Nephron (organoid): ENCODE data around the gene PIGR.
A peak's percentile ranks its signal among the peaks of the same experiment; 100 is the strongest.

Source experiments
- H3K27ac Mint-ChIP-seq, 3 experiments: 2 replicates each; pipeline ENCODE4 v1.8.0; 2020; ENCODE audit warnings: mixed read lengths in 3 of 3, mild to moderate bottlenecking in 2 of 3, moderate library complexity in 1 of 3
- H3K27me3 Mint-ChIP-seq: 2 replicates; pipeline ENCODE4 v1.8.0; 2021; ENCODE audit warnings: low read depth, mild to moderate bottlenecking, moderate library complexity, mixed read lengths
- H3K36me3 Mint-ChIP-seq: 2 replicates; pipeline ENCODE4 v1.8.0; 2020; ENCODE audit warnings: low read depth, mixed read lengths
- H3K4me1 Mint-ChIP-seq: 2 replicates; pipeline ENCODE4 v1.8.0; 2020; ENCODE audit warnings: mixed read lengths
- H3K4me3 Mint-ChIP-seq, 3 experiments: 2 replicates each; pipeline ENCODE4 v1.8.0; 2020; ENCODE audit warnings: mild to moderate bottlenecking in 3 of 3, mixed read lengths in 3 of 3, moderate library complexity in 2 of 3
- H3K9me3 Mint-ChIP-seq: 2 replicates; pipeline ENCODE4 v1.8.0; 2020; ENCODE audit warnings: mixed read lengths
- TF ChIP-seq, protein P1 (sequence below), 3 experiments: fragments of 200-600 bp; sonication (generic); IDR thresholded peaks; one replicate each; pipeline ENCODE4 v1.5.0; 2021; ENCODE audit warnings: antibody characterized with exemption in 3 of 3; ENCODE audit not compliant: unreplicated experiment in 3 of 3

Gene PIGR, protein sequence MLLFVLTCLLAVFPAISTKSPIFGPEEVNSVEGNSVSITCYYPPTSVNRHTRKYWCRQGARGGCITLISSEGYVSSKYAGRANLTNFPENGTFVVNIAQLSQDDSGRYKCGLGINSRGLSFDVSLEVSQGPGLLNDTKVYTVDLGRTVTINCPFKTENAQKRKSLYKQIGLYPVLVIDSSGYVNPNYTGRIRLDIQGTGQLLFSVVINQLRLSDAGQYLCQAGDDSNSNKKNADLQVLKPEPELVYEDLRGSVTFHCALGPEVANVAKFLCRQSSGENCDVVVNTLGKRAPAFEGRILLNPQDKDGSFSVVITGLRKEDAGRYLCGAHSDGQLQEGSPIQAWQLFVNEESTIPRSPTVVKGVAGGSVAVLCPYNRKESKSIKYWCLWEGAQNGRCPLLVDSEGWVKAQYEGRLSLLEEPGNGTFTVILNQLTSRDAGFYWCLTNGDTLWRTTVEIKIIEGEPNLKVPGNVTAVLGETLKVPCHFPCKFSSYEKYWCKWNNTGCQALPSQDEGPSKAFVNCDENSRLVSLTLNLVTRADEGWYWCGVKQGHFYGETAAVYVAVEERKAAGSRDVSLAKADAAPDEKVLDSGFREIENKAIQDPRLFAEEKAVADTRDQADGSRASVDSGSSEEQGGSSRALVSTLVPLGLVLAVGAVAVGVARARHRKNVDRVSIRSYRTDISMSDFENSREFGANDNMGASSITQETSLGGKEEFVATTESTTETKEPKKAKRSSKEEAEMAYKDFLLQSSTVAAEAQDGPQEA

DNA sequence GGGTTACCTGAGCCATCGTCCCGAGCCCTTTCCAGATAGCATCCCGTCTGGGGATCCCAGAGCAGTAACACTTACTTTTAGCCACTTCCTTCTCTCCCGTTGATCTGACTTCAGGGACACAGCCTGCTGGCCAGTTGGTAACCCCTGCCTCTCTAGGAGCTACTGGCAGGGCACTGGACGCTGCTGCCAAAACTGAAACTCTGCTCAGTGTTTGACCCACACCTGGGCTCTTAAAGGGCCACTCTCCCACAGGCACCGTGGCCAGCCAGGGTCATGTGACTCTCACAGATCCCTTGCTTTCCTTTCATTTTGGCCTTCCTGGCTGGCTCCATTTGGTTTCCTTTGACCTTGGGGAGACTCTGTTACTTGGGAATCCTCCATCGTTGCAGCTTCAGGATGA lies at the start of gene PIGR:
PIGR (minus strand) TSS at position 206 of the 400 bp plus-strand sequence. CDS start 5,935 bp downstream, outside the sequence.
- TF ChIP-seq, protein P1, sequence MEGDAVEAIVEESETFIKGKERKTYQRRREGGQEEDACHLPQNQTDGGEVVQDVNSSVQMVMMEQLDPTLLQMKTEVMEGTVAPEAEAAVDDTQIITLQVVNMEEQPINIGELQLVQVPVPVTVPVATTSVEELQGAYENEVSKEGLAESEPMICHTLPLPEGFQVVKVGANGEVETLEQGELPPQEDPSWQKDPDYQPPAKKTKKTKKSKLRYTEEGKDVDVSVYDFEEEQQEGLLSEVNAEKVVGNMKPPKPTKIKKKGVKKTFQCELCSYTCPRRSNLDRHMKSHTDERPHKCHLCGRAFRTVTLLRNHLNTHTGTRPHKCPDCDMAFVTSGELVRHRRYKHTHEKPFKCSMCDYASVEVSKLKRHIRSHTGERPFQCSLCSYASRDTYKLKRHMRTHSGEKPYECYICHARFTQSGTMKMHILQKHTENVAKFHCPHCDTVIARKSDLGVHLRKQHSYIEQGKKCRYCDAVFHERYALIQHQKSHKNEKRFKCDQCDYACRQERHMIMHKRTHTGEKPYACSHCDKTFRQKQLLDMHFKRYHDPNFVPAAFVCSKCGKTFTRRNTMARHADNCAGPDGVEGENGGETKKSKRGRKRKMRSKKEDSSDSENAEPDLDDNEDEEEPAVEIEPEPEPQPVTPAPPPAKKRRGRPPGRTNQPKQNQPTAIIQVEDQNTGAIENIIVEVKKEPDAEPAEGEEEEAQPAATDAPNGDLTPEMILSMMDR (IDR thresholded peaks at IDR 0.05; ENCODE audit: unreplicated experiment in 3 of 3): no peak
- no peak within 1 kb of the TSS for H3K27ac Mint-ChIP-seq
- no peaks in the 10 kb centered on the region for H3K4me1 Mint-ChIP-seq
- peaks cover 3% of the 10 kb centered on the region for H3K9me3 Mint-ChIP-seq
- H3K27me3 Mint-ChIP-seq: peaks cover 43% of the 10 kb centered on the region
- H3K36me3 Mint-ChIP-seq: no peaks in the 10 kb centered on the region
- H3K4me3 Mint-ChIP-seq: no peak within 1 kb of the TSS

DNA sequence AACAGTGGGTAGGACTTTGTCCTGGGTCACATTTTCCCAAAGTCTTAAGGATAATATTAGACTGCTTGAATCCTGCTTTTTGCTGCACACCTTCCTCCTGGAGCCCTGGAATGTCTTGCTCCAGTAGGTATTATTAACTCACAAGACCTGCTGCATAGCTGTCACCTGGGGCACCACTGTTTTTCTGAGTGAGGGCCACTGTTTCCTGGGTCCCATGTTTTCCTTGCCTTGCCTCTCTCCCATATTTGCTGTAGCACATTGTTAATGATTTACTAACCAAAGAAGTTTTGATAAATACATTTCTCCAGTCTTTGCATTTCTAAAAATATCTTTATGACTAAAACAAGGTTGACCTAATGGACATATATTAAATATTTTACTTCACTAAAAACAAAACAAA lies 46.5 kb upstream of the PIGR start:
- no peaks in the 10 kb centered on the region for H3K4me1 Mint-ChIP-seq
- H3K27ac Mint-ChIP-seq: peak overlapping the region; percentile 71 to 96 (median 81)
- no peak overlapping the region for H3K4me3 Mint-ChIP-seq
- no peaks in the 10 kb centered on the region for H3K36me3 Mint-ChIP-seq
- TF ChIP-seq, protein P1 (IDR thresholded peaks at IDR 0.05; ENCODE audit: unreplicated experiment in 3 of 3): no peak
- no peaks in the 10 kb centered on the region for H3K9me3 Mint-ChIP-seq
- H3K27me3 Mint-ChIP-seq: peaks cover 6% of the 10 kb centered on the region

DNA sequence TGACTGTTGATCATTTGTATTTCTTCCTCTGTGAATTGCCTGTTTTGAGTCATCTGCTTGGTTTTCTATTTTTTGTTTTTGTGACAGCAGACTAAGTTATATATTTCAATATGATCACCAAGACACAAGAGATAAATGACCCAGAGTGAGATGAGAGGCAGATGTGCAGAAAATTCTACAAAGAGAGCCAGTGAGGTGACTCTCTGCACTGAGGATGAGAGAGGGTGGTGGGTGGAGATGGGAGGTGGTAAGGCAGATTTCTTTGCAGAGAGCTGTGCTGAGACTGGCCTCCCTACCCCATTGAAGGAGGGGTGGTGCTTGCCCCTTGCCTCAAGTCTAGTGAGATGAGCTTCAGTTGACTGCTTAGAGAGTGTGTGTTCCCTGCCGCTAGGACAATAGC lies 41.6 kb upstream of the PIGR start:
- H3K36me3 Mint-ChIP-seq: no peaks in the 10 kb centered on the region
- no peak overlapping the region for H3K27ac Mint-ChIP-seq
- H3K9me3 Mint-ChIP-seq: no peaks in the 10 kb centered on the region
- H3K4me1 Mint-ChIP-seq: no peaks in the 10 kb centered on the region
- TF ChIP-seq, protein P1 (IDR thresholded peaks at IDR 0.05; ENCODE audit: unreplicated experiment in 3 of 3): no peak
- H3K4me3 Mint-ChIP-seq: no peak overlapping the region
- peaks cover 25% of the 10 kb centered on the region for H3K27me3 Mint-ChIP-seq

DNA sequence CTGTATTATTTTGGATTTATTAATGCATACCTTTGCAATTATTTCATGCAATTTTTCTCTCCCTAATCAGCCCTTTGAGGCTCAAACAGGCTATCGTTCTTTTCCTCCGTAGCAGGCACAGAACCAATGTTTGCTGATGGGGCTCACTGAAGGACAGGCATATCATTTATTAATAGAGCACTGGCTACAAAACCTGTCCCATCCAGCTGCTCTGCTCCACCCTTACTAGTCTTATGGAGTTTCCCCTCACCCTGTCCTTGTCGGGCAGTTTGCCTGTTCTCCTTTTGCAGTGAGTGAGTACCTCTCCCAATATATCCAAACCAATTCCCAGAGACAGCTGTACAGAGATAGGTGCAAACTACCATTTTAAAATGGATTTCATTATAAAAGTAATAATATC lies 40.6 kb upstream of the PIGR start:
- no peaks in the 10 kb centered on the region for H3K9me3 Mint-ChIP-seq
- no peaks in the 10 kb centered on the region for H3K36me3 Mint-ChIP-seq
- H3K27ac Mint-ChIP-seq: no peak overlapping the region
- H3K27me3 Mint-ChIP-seq: peaks cover 30% of the 10 kb centered on the region
- TF ChIP-seq, protein P1 (IDR thresholded peaks at IDR 0.05; ENCODE audit: unreplicated experiment in 3 of 3): no peak
- no peaks in the 10 kb centered on the region for H3K4me1 Mint-ChIP-seq
- H3K4me3 Mint-ChIP-seq: no peak overlapping the region

DNA sequence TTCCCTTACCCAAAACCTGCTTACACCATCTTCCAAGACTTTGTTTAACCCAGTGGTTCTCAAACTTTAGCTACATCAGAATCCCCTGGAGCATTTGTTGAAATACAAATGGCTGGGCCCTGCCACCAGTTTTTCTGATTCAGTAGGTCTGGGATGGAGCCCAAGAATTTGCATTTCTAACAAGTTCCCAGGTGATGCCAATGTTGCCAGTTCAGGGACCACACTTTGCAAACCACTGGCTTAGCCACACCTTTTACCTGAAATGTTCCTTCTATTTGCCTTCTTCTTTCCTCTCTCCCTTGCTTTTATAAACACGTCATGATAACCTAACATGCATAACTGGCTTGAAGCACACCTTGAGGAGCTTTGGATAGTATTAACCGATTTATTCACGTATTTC lies 40.1 kb upstream of the PIGR start:
- H3K27me3 Mint-ChIP-seq: peaks cover 31% of the 10 kb centered on the region
- no peaks in the 10 kb centered on the region for H3K9me3 Mint-ChIP-seq
- H3K36me3 Mint-ChIP-seq: no peaks in the 10 kb centered on the region
- TF ChIP-seq, protein P1 (IDR thresholded peaks at IDR 0.05; ENCODE audit: unreplicated experiment in 3 of 3): no peak
- no peak overlapping the region for H3K27ac Mint-ChIP-seq
- no peak overlapping the region for H3K4me3 Mint-ChIP-seq
- no peaks in the 10 kb centered on the region for H3K4me1 Mint-ChIP-seq
